CD14-positive monocyte (primary cell): ENCODE measurements around the gene EEFSEC. TPM values are rescaled to one million over a fixed set of nuclear protein-coding genes. Genes with fewer than 3 reads are reported as not detected.
A peak's percentile ranks its signal among the peaks of the same experiment; 100 is the strongest.

Source experiments
- DNase-seq, 3 donors: peaks; one replicate each; pipeline ENCODE4 v3.0.0-alpha.2; 2011 to 2022
- H2AFZ ChIP-seq: 2 replicates; pipeline ENCODE4 v1.6.0; 2012; ENCODE audit warnings: mild to moderate bottlenecking, low read depth, low read length, inconsistent platforms; ENCODE audit not compliant: insufficient read depth, poor library complexity, severe bottlenecking
- H3K27ac ChIP-seq, 2 donors: 1 replicate in 1 of 2; 2 replicates in 1 of 2; pipeline ENCODE4 v1.5.1; 2012 to 2013; ENCODE audit warnings: low read length in 2 of 2, control low read depth in 1 of 2, inconsistent platforms in 1 of 2, low read depth in 1 of 2, mild to moderate bottlenecking in 1 of 2
- H3K27me3 ChIP-seq, 2 donors: one replicate each; pipeline versions ENCODE4 v1.6.0 to v1.6.1; 2011 to 2013; ENCODE audit warnings: low read length in 2 of 2; ENCODE audit not compliant: control insufficient read depth in 2 of 2, insufficient read depth in 2 of 2
- H3K36me3 ChIP-seq, 2 donors: replicated peaks in 1 of 2; 1 replicate in 1 of 2; 2 replicates in 1 of 2; pipeline versions ENCODE4 v1.5.1 to v1.6.1; 2012 to 2013; ENCODE audit warnings: low read length in 2 of 2, control low read depth in 1 of 2, inconsistent platforms in 1 of 2, mild to moderate bottlenecking in 1 of 2; ENCODE audit not compliant: insufficient read depth in 2 of 2, control insufficient read depth in 1 of 2
- H3K4me1 ChIP-seq, 2 donors: 1 replicate in 1 of 2; 2 replicates in 1 of 2; pipeline versions ENCODE4 v1.5.1 to v1.6.1; 2012 to 2013; ENCODE audit warnings: low read length in 2 of 2, control low read depth in 1 of 2, inconsistent platforms in 1 of 2, mild to moderate bottlenecking in 1 of 2, moderate library complexity in 1 of 2; ENCODE audit not compliant: insufficient read depth in 2 of 2, control insufficient read depth in 1 of 2
- H3K4me2 ChIP-seq: replicated peaks from 2 replicates; pipeline ENCODE3; 2012; ENCODE audit warnings: low read length, moderate library complexity, mild to moderate bottlenecking; ENCODE audit not compliant: poor library complexity, severe bottlenecking; ENCODE audit errors: extremely low read depth
- H3K4me3 ChIP-seq, 3 experiments: fragments of 200-600 bp in 1 of 3; sonication (generic) in 1 of 3; replicated peaks in 1 of 3; 1 replicate in 2 of 3; 2 replicates in 1 of 3; pipeline ENCODE4 v1.5.1; 2011 to 2013; ENCODE audit warnings: low read length in 3 of 3, mild to moderate bottlenecking in 3 of 3, control low read depth in 2 of 3, low read depth in 2 of 3, inconsistent platforms in 1 of 3, moderate library complexity in 1 of 3
- H3K79me2 ChIP-seq: 2 replicates; pipeline ENCODE4 v1.6.0; 2012; ENCODE audit warnings: mild to moderate bottlenecking, control low read depth, inconsistent platforms, low read length, moderate library complexity; ENCODE audit not compliant: insufficient read depth
- H3K9ac ChIP-seq: 2 replicates; pipeline ENCODE4 v1.6.0; 2017; ENCODE audit warnings: low read length, mild to moderate bottlenecking; ENCODE audit not compliant: insufficient read depth, poor library complexity, severe bottlenecking
- H3K9me3 ChIP-seq, 2 donors: replicated peaks in 1 of 2; 1 replicate in 1 of 2; 2 replicates in 1 of 2; pipeline versions ENCODE4 v1.5.1 to v1.6.1; 2012 to 2013; ENCODE audit warnings: low read length in 2 of 2, control low read depth in 1 of 2; ENCODE audit not compliant: control insufficient read depth in 1 of 2, insufficient read depth in 1 of 2
- H4K20me1 ChIP-seq: 2 replicates; pipeline ENCODE4 v1.6.0; 2012; ENCODE audit warnings: mild to moderate bottlenecking, low read length, control low read depth, moderate library complexity; ENCODE audit not compliant: insufficient read depth
- H3K27ac Mint-ChIP-seq, 7 donors: one replicate each; pipeline ENCODE4 v1.8.0; 2020; ENCODE audit warnings: mild to moderate bottlenecking in 7 of 7, mixed read lengths in 7 of 7, moderate library complexity in 6 of 7, inconsistent platforms in 2 of 7
- H3K27me3 Mint-ChIP-seq, 3 donors: one replicate each; pipeline ENCODE4 v1.8.0; 2021 to 2022; ENCODE audit warnings: low read depth in 3 of 3, mild to moderate bottlenecking in 3 of 3, mixed read lengths in 3 of 3, moderate library complexity in 3 of 3, inconsistent platforms in 1 of 3
- H3K36me3 Mint-ChIP-seq, 2 donors: one replicate each; pipeline ENCODE4 v1.8.0; 2020; ENCODE audit warnings: mixed read lengths in 2 of 2, inconsistent platforms in 1 of 2, mild to moderate bottlenecking in 1 of 2
- H3K4me1 Mint-ChIP-seq: one replicate; pipeline ENCODE4 v1.8.0; 2020; ENCODE audit warnings: mild to moderate bottlenecking, mixed read lengths
- H3K4me3 Mint-ChIP-seq, 2 donors: one replicate each; pipeline ENCODE4 v1.8.0; 2020; ENCODE audit warnings: mild to moderate bottlenecking in 2 of 2, mixed read lengths in 2 of 2, moderate library complexity in 1 of 2
- H3K9me3 Mint-ChIP-seq, 7 donors: one replicate each; pipeline ENCODE4 v1.8.0; 2020 to 2022; ENCODE audit warnings: mixed read lengths in 7 of 7, mild to moderate bottlenecking in 6 of 7, moderate library complexity in 6 of 7, inconsistent platforms in 2 of 7
- CTCF ChIP-seq: fragments of 200-600 bp; IDR thresholded peaks from one replicate; pipeline ENCODE4 v1.8.0; 2022; ENCODE audit warnings: antibody characterized with exemption, mild to moderate bottlenecking
- WGBS: methylation state at CpG from one replicate; pipeline ENCODE4 v1.1.5; 2013; ENCODE audit warnings: missing lambda C conversion rate; ENCODE audit not compliant: insufficient coverage; 5-methylcytosine and 5-hydroxymethylcytosine counted together
- intact Hi-C, 2 donors: fragments of 100-400 bp; cut with micrococcal nuclease; formaldehyde crosslinking; loops; one replicate each; pipeline versions ENCODE4 v1.15.0 to v1.15.1; 2023
- polyA plus RNA-seq, 3 donors: library from polyadenylated mRNA; depleted of rRNA in 1 of 3; unstranded in 2 of 3; stranded (reverse) in 1 of 3; fragments of 300-500 nt in 2 of 3; fragments of >200 nt in 1 of 3; fragmentation: Illumina TruSeq in 2 of 3; gene quantifications; 1 replicate in 2 of 3; 2 replicates in 1 of 3; pipeline ENCODE4 v1.2.3, GENCODE V29; 2012 to 2021

Gene EEFSEC
- polyA plus RNA-seq, 3 donors = 13.3 to 14.9 (median 14.9) TPM

DNA sequence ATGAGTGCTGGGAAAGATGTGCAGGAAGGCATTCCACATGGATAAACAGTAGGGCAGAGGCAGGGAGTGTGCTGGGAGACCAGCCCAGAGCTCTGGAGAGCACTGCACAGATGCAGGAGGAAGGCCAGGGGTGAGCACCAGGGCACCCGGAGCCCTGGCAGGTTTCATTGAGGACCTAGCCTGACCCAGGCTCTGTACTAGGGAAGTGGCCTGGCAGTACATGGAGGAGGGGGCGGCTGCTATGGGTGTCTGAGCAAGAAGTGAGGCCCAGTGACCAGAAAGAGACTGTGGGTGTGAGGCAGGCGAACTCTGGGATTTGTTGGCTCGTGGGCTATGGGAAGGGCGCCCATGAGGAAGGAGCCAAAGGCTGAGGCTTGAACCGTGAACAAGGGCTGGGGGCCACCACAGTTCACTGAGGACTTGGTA lies 174.3 kb downstream of the EEFSEC start:
- Histone ChIP-seq H3K36me3 (peaks cover 0 to 5% of the 10 kb centered on the region in 2 donors), H3K79me2 (no peaks in the 10 kb centered on the region), H3K9me3 (no peaks in the 10 kb centered on the region), H2AFZ (no peak overlapping the region), H3K4me1 (no peaks in the 10 kb centered on the region), H4K20me1 (no peaks in the 10 kb centered on the region), H3K4me3 (no peak overlapping the region), H3K4me2 (no peak overlapping the region), H3K27me3 (no peaks in the 10 kb centered on the region), H3K27ac (no peak overlapping the region), H3K9ac (no peak overlapping the region)
- peaks cover 0 to 2% (median 0%) of the 10 kb centered on the region in 7 donors for H3K9me3 Mint-ChIP-seq
- H3K27me3 Mint-ChIP-seq = no peaks in the 10 kb centered on the region
- intact Hi-C loops = loop anchor here in 1 of 2 donors (10.0 kb wide), 1 partner anchor 233 kb away; no protein-coding TSS in a partner anchor
- H3K4me1 Mint-ChIP-seq = peaks cover 11% of the 10 kb centered on the region
- no peak overlapping the region for H3K27ac Mint-ChIP-seq
- 92% methylated on average over 6 of the region's 6 CpGs for WGBS
- H3K36me3 Mint-ChIP-seq = peaks cover 8 to 13% of the 10 kb centered on the region in 2 donors
- no peak for TF ChIP-seq CTCF
- H3K4me3 Mint-ChIP-seq = no peak overlapping the region
- DNase-seq = no peak

DNA sequence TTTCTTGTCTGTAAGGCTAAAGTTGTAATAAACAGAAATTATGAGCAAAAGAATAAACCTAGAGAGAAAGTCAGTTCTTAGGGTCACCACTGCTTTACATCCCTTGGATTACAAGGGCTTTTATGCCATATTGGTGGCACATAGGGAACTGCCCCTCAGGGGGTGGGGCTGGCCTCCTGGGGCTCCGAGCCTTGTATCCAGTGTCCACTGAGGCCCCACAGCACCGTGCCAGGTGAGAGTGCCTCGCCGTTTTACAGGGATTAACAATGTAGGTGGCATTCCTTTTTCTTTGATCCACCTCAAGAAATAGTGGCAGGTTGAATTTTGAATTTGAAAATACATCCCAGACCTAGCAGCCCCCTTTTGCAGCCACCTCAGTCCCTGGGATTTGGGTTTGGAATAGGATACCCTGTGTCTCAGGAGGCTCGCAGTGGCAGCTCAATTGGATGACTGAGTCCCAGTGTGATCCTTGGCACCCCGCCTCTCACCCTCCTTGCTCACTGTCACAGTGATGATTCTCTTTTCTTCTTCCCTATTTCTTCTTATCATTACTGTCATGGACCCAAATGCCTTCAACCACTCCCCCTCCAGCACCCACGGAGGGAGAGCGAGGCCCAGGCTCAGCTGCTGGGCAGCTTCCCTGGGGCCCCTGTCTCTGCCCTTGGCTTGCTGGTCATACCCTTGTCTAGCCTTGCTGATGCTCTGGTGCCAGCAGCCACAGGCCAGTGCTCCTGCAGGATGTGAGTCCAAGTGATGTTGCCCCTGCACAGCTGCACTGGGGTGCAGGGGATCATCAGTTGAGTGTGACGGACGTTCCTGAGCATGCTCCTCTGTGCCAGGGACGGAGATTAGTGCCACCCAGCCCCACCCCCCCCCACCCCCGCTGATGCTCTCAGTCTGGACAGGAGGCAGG lies 175.5 kb downstream of the EEFSEC start:
- 90% methylated on average over 4 of the region's 12 CpGs for WGBS
- peaks cover 15 to 18% of the 10 kb centered on the region in 2 donors for H3K36me3 Mint-ChIP-seq
- H3K4me1 ChIP-seq = no peaks in the 10 kb centered on the region

More for the DNA sequence above, 175.5 kb downstream of the EEFSEC start:
- Histone ChIP-seq H3K4me2 (no peak overlapping the region), H4K20me1 (no peaks in the 10 kb centered on the region), H3K36me3 (peaks cover 0 to 9% of the 10 kb centered on the region in 2 donors), H2AFZ (no peak overlapping the region), H3K9me3 (no peaks in the 10 kb centered on the region), H3K27ac (no peak overlapping the region), H3K27me3 (no peaks in the 10 kb centered on the region), H3K4me3 (no peak overlapping the region), H3K9ac (no peak overlapping the region), H3K79me2 (no peaks in the 10 kb centered on the region)
- DNase-seq = no peak
- Mint-ChIP-seq H3K27me3 (peaks cover 0 to 1% (median 0%) of the 10 kb centered on the region in 3 donors), H3K9me3 (peaks cover 0 to 2% (median 0%) of the 10 kb centered on the region in 7 donors), H3K4me3 (no peak overlapping the region), H3K27ac (peak overlapping the region in 2 of 7 donors; percentile 23 to 25), H3K4me1 (peaks cover 11% of the 10 kb centered on the region)
- intact Hi-C loops = loop anchor here in 1 of 2 donors (10.0 kb wide), 1 partner anchor 234 kb away; no protein-coding TSS in a partner anchor
- TF ChIP-seq CTCF = no peak
